Heart left ventricle (tissue), 13 donors: ENCODE measurements around the gene RBMS1.

Experiments used
- CTCF ChIP-seq, 12 donors: fragments of 200-600 bp; sonication (generic) in 4 of 12; IDR thresholded peaks; one replicate each; pipeline versions ENCODE4 v1.5.0 to v1.8.0; 2018 to 2022; ENCODE audit warnings: antibody characterized with exemption in 12 of 12, mild to moderate bottlenecking in 5 of 12
- POLR2A ChIP-seq, 2 donors: fragments of 450-650 bp; IDR thresholded peaks; one replicate each; pipeline ENCODE4 v1.6.1; 2017; ENCODE audit warnings: antibody characterized with exemption in 2 of 2, mild to moderate bottlenecking in 2 of 2, moderate library complexity in 2 of 2
- donor health status: ischemic (EF 13 %, LVEDD 7.1; RV severe dilation, severe dysfunction).
- donor health status: DM: no; HTN: yes; CAD: no.
- donor health status: DM: no; HTN: no; CAD: no.
- donor health status: ischemic (EF 25% LVEDD 6.9; RV normal size, moderate dysfunction).
- donor health status: ischemic (EF 25% LVEDD 5.7; RV mildly dilated, moderate dysfunction).
- donor health status: ischemic (EF 35%, LVEDD 5.7; RV mildly dilated, moderate dysfunction).
- donor health status: nonischemic (EF 11% LVEDD 7.7; RV severe dilation, severe dysfunction).
- donor health status: DM: yes; HTN: yes; CAD: no.
- donor health status: PGD.
- donor health status: ischemic (EF 29% LVEDD 5.4; RV normal size, mild dysfunction).
- donor health status: nonischemic (EF 23%, LVEDD 6.1; RV moderate dilation, normal function).

- TF ChIP-seq CTCF (IDR thresholded peaks at IDR 0.05) (no peak), POLR2A (IDR thresholded peaks at IDR 0.05) (no peak)
Measured at GRCh38 chr2:160512491-160512890, 18.9 kb upstream of the RBMS1 start.
